B cell (primary cell): ENCODE data around the gene NKX2-3. TPM values are rescaled to one million over a fixed set of nuclear protein-coding genes. Genes with fewer than 3 reads are reported as not detected.
A peak's percentile ranks its signal among the peaks of the same experiment; 100 is the strongest.

ENCODE experiments used
- ATAC-seq: fragments of 200-7000 bp; cut with Tn5 transposase; one replicate; pipeline ENCODE4 v1.10.0; 2021; ENCODE audit warnings: low read depth, mild to moderate bottlenecking, moderate number of reproducible peaks, moderate library complexity
- CTCF ChIA-PET: fragments of 350-600 bp; sonication (Branson Sonifier 250); formaldehyde crosslinking; loops from one replicate; lab custom pipeline; 2021; ENCODE audit warnings: antibody characterized with exemption, inconsistent platforms; lab: Charles Lee
- POLR2A ChIA-PET: fragments of 350-600 bp; sonication (Branson Sonifier 250); formaldehyde crosslinking; loops from one replicate; lab custom pipeline; 2021; ENCODE audit warnings: antibody characterized with exemption; lab: Charles Lee
- DNase-seq: peaks from one replicate; pipeline ENCODE4 v3.0.0; 2013
- H2AFZ ChIP-seq: 2 replicates; pipeline ENCODE4 v1.6.1; 2012; ENCODE audit warnings: mild to moderate bottlenecking, low read depth, low read length; ENCODE audit not compliant: insufficient read depth, poor library complexity, severe bottlenecking
- H3K27ac ChIP-seq, 2 donors: 1 replicate in 1 of 2; 2 replicates in 1 of 2; pipeline ENCODE4 v1.5.1; 2012 to 2013; ENCODE audit warnings: low read length in 2 of 2, mild to moderate bottlenecking in 2 of 2, moderate library complexity in 1 of 2
- H3K27me3 ChIP-seq, 4 experiments: fragments of 200-600 bp in 1 of 4; sonication (generic) in 1 of 4; replicated peaks in 1 of 4; 1 replicate in 2 of 4; 2 replicates in 2 of 4; pipeline versions ENCODE4 v1.6.1 to v1.7.0; 2013 to 2016; ENCODE audit warnings: low read length in 3 of 4, mild to moderate bottlenecking in 2 of 4, mixed read lengths in 1 of 4, moderate library complexity in 1 of 4; ENCODE audit not compliant: insufficient read depth in 4 of 4, control insufficient read depth in 3 of 4; ENCODE audit errors: control extremely low read depth in 1 of 4
- H3K36me3 ChIP-seq, 2 experiments: replicated peaks in 1 of 2; 1 replicate in 1 of 2; 2 replicates in 1 of 2; pipeline versions ENCODE4 v1.6.1 to v1.7.1; 2013; ENCODE audit warnings: low read length in 1 of 2; ENCODE audit not compliant: insufficient read depth in 2 of 2, control insufficient read depth in 1 of 2; ENCODE audit errors: control extremely low read depth in 1 of 2, extremely low read depth in 1 of 2
- H3K4me1 ChIP-seq, 2 donors: fragments of 200-600 bp in 1 of 2; sonication (generic) in 1 of 2; 1 replicate in 1 of 2; 2 replicates in 1 of 2; pipeline versions ENCODE4 v1.5.1 to v1.6.1; 2013 to 2017; ENCODE audit warnings: low read length in 2 of 2; ENCODE audit not compliant: control insufficient read depth in 2 of 2, insufficient read depth in 2 of 2
- H3K4me2 ChIP-seq: replicated peaks from 2 replicates; pipeline ENCODE3; 2012; ENCODE audit warnings: mild to moderate bottlenecking, low read depth, low read length; ENCODE audit not compliant: poor library complexity, severe bottlenecking
- H3K4me3 ChIP-seq, 5 experiments: fragments of 200-600 bp in 1 of 5; sonication (generic) in 1 of 5; 1 replicate in 3 of 5; 2 replicates in 2 of 5; pipeline versions ENCODE4 v1.5.1 to v1.7.0; 2011 to 2016; ENCODE audit warnings: low read length in 4 of 5, mild to moderate bottlenecking in 4 of 5, low read depth in 2 of 5, control low read depth in 1 of 5, moderate library complexity in 1 of 5; ENCODE audit not compliant: insufficient read depth in 1 of 5; ENCODE audit errors: control extremely low read depth in 1 of 5, extremely low read depth in 1 of 5
- H3K79me2 ChIP-seq: fragments of 200-600 bp; sonication (generic); one replicate; pipeline ENCODE4 v1.6.0; 2016; ENCODE audit warnings: low read length; ENCODE audit not compliant: control insufficient read depth, insufficient read depth
- H3K9ac ChIP-seq: fragments of 200-600 bp; sonication (generic); 2 replicates; pipeline ENCODE4 v1.6.1; 2017; ENCODE audit warnings: mild to moderate bottlenecking, low read length, moderate library complexity
- H3K9me3 ChIP-seq, 3 donors: one replicate each; pipeline versions ENCODE4 v1.6.1 to v1.7.1; 2013; ENCODE audit warnings: low read length in 2 of 3; ENCODE audit not compliant: control insufficient read depth in 2 of 3, insufficient read depth in 1 of 3; ENCODE audit errors: control extremely low read depth in 1 of 3
- H4K20me1 ChIP-seq: 2 replicates; pipeline ENCODE4 v1.6.0; 2012; ENCODE audit warnings: mild to moderate bottlenecking, low read length; ENCODE audit not compliant: insufficient read depth, control insufficient read depth, poor library complexity, severe bottlenecking
- H3K27ac Mint-ChIP-seq: one replicate; pipeline ENCODE4 v1.8.0; 2021; ENCODE audit warnings: mixed read lengths
- H3K27me3 Mint-ChIP-seq: one replicate; pipeline ENCODE4 v1.8.0; 2021; ENCODE audit warnings: mixed read lengths
- H3K4me1 Mint-ChIP-seq: one replicate; pipeline ENCODE4 v1.8.0; 2021; ENCODE audit warnings: mixed read lengths
- H3K4me3 Mint-ChIP-seq: one replicate; pipeline ENCODE4 v1.8.0; 2021; ENCODE audit warnings: mixed read lengths
- H3K9me3 Mint-ChIP-seq: one replicate; pipeline ENCODE4 v1.8.0; 2022; ENCODE audit warnings: mixed read lengths; ENCODE audit not compliant: insufficient read depth
- CTCF ChIP-seq: fragments of 200-600 bp; IDR thresholded peaks from one replicate; pipeline ENCODE4 v1.8.0; 2022; ENCODE audit warnings: antibody characterized with exemption, mild to moderate bottlenecking
- EZH2 ChIP-seq: IDR thresholded peaks from 2 replicates; pipeline ENCODE4 v1.6.1; 2012; ENCODE audit warnings: borderline replicate concordance, low read depth, mild to moderate bottlenecking, moderate library complexity, low read length; ENCODE audit not compliant: insufficient read depth, poor library complexity, severe bottlenecking
- WGBS: methylation state at CpG from one replicate; pipeline ENCODE4 v1.1.5; 2013; ENCODE audit warnings: missing lambda C conversion rate; ENCODE audit not compliant: insufficient coverage; 5-methylcytosine and 5-hydroxymethylcytosine counted together
- intact Hi-C: fragments of 100-400 bp; cut with micrococcal nuclease; formaldehyde crosslinking; loops from one replicate; pipeline ENCODE4 v1.10.0; 2022
- polyA plus RNA-seq: library from polyadenylated mRNA; depleted of rRNA; stranded (reverse); fragments of >200 nt; gene quantifications from 2 replicates; pipeline ENCODE4 v1.2.3, GENCODE V29; 2012
- total RNA-seq, 2 donors: library from RNA; stranded (reverse); fragments of 120-200 nt in 1 of 2; gene quantifications; 1 replicate in 1 of 2; 2 replicates in 1 of 2; pipeline versions ENCODE4 v1.2.3 to v1.2.4, GENCODE V29; 2013 to 2022

Gene NKX2-3
- total and polyA plus RNA-seq, 2 donors (not counting 1 experiment from before 2014, with no cell fraction given): not detected

- Mint-ChIP-seq H3K27me3 (peaks cover 89% of the 10 kb centered on the region), H3K4me1 (peaks cover 38% of the 10 kb centered on the region), H3K4me3 (no peak overlapping the region), H3K27ac (no peak overlapping the region), H3K9me3 (no peaks in the 10 kb centered on the region)
- Histone ChIP-seq H3K4me2 (no peak overlapping the region), H3K27ac (no peak overlapping the region), H3K36me3 (no peaks in the 10 kb centered on the region), H3K4me1 (peaks cover 39 to 58% of the 10 kb centered on the region in 2 donors), H4K20me1 (no peaks in the 10 kb centered on the region), H3K4me3 (no peak overlapping the region), H2AFZ (no peak overlapping the region), H3K9ac (no peak overlapping the region), H3K79me2 (no peaks in the 10 kb centered on the region), H3K9me3 (peaks cover 0 to 56% (median 15%) of the 10 kb centered on the region in 3 donors), H3K27me3 (peaks cover 0 to 95% (median 72%) of the 10 kb centered on the region in 4 experiments)
- intact Hi-C loops: no loop called here
- CTCF ChIA-PET: no interaction called here
- DNase-seq: peak; percentile 47
- no peak for ATAC-seq
- 43% methylated on average over 48 of the region's 56 CpGs for WGBS
- POLR2A ChIA-PET: no interaction called here
- TF ChIP-seq CTCF (no peak), EZH2 (peak; percentile 77)
Measured at GRCh38 chr10:99527526-99528493, 4.9 kb upstream of the NKX2-3 start.
